NAMALWA (cell line): ENCODE data around the gene SLC25A43.
A peak's percentile ranks its signal among the peaks of the same experiment; 100 is the strongest.
"Not testable (repeated sequence)": the region's sequence is repeated elsewhere in the genome, so short reads cannot be mapped to it uniquely, and the experiment has no call there.

Experiments
- DNase-seq: peaks from one replicate; pipeline ENCODE4 v3.0.0-alpha.2; 2015; ENCODE audit warnings: low spot score

Gene SLC25A43

DNA sequence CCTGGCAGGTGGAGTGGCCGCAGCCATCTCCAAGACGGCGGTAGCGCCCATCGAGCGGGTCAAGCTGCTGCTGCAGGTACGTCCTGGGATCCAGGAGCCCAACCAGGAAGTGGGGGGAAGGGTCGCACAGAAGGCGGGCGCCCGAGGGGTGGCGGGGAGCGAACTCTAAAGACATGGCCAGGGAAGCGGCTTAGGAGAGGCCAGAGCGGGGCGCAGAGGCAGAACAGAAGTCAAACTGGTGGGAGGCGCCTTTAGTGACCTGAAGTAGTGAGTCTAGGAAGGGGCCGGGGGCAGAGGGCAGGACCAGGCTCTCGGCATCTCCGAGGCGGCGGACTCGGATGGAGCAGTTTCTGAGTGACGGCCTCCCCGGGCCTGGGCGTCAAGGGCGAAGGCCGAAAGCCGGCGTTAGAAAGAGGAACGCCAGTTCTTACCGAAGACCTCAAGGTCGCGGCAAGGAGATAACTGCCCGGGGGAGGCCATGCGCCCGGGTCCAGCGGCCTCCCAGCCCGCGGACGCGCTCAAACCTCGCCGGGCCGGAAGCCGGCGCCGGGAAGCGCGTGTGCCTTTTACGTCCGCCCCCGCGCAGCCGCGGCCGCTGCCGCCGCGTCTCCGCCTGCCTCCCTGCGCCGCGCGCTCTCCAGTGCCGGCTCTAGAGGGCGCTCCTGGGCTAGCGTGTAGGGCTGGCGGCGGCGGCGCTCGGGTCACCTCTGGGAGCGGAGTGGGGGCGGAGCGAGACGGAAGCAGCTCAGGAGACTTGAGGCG is 69.6 kb downstream of the SLC25A43 start:
- DNase-seq = peak; percentile 83

DNA sequence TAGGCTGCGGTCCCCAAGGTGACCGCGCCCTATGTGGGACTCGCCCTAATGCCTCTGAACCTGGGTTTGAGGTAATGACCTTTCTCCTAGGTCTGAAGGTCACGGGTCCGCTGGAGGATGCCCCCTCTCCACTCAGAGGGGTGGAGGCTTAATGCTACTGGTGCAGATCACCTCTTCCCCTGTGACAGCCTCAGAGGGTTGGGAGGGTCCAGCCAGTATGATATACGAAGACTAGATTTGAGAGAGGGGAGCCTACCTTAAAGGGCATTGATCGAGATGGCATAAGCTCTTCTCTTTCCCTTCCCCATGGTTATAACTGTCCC is 70.1 kb downstream of the SLC25A43 start:
- no peak for DNase-seq

DNA sequence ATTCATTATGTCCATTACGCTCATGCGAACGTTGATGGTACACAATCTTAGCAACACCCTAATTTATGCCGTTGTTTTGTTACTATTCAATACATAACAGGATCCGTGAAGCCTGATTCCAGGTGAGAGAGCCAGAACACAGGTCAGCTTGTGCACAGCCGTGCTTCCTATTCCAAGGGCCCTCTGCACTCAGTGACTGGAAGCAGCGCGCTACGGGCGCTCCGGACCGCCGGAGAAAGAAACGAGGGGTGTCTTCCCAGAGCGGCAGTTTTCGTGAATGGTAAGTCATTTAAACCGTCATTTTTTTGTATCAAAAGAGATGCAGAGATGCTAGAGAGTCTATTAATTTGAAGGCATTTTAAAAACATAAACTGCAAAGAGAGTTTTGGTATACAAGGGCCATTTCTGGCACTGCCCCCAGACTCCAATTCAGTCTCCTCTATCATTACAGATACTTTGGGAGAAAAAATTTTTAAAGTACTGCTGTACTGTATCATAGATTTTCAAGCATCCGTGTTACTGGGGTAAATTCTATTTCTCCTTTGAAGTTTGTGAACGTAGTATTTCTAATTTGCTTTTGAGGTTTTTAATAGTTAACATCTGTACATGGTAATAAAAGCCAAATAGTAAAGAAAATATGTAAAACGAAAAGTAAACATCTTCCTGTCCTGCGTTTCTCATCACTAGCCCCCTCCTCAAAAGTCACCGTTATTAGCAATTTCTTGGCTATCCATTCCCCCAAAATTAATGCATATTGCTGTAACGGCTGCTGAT is 75.7 kb downstream of the SLC25A43 start:
- no peak for DNase-seq

DNA sequence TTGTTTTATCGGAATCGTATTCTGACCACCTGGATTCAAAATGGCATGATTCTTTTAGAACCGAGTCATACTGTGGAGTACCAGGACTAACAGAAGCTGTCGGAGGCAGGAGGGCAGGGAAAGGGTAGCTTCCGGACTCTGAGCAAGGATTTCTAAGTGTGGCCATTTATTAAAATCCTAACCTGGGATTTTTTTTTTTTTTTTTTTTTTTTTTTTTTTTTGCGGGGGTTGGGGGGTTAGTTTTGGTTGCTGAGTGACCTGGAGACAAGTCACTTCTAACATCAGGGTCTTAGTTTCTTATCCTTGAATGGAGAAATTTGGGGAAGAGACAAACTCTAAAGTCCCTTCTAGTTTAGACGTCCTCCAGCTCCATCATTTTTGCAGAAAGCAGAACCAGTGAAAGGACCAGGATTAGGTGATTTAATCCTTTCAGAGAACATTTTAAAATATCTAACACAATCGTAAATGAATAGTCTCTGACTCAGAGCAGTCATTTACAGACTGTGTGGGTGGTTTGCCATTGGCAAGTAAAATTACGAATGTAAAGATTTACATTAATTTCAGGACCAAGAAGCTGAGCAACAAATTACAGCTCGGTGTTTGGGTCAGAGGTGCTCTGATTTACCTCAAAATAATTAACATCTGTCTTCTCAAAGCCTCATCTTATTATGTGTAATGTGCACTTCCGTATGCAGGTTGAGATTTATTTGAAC is 76.4 kb downstream of the SLC25A43 start:
- no peak for DNase-seq

DNA sequence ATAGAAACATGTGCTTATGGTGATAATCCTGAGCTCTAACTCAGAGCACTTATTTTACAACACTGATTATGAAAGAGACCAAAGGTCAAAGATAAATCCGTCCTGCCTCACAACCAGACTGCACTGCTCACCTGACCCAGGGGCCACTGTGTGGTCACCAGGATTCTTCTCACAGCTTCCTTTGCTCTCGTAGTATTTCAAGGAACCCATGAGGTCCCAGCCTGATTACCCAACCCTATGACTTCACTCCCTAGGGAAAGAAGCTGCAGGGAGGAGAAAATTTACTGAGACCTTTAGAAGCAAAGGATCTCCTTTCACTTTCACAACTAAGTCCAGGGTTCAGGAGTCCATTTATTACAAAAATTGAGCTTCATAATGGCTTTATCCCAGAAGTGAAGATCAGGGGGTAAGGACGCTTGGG is 78.7 kb downstream of the SLC25A43 start:
- no peak for DNase-seq

DNA sequence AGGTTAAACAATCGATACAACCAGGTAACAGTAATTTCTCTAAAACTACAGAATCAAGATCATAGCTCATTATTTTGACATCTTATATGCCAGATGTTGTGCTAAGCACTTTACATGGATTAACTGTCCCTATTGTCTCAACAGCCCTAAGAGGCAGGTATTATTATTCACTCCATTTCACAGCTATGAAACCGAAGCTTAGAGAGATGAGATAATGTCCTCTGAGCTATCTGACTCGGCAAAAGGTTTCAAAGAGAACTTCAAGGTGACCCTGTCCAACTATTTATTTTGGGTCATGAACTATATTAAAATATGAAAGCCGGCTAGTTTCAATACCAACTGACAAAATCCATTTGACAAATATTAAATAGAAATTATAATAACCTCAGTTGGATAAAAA is 79.4 kb downstream of the SLC25A43 start:
- DNase-seq = no peak

DNA sequence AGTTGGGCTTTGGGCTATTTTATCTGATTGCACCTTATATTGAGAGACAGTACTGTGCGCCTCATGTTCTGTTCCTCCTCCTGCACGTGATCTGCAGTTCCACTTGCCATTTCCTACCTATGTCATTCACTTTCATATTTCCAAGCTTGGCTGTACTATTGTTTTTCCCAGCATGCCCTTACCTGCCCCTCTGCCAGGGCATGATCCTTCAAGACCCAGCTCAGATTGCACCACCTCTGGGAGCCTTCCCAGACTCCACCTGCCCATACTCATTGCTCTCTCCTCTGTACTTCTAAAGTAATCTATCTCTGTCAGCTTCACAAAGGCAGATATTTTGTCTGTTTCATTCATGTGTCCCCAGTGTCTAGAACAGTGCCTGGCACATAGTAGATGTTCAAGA is 80.7 kb downstream of the SLC25A43 start:
- no peak for DNase-seq

DNA sequence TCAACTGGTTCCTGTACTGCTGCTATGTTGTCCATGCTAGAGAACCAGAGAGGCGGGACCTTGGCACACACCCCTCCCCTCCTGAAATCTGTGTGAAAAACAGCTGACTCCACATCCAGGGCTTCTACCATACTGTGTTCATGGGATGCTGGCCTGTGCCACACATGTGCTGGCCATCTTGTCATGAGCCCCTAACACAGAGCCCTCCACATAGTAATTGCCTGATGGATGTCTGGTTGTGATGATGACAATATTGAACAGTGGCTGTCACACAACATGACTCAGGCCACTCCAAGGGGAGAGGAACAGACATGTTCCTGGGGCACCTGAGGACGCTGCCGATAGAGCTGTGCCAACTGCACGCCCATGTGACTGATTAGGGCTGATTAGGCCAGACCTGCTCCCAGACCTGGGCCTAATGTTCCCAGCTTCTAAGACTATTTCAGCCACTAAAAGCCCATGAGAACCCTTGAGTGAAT is 82.2 kb downstream of the SLC25A43 start:
- no peak for DNase-seq

DNA sequence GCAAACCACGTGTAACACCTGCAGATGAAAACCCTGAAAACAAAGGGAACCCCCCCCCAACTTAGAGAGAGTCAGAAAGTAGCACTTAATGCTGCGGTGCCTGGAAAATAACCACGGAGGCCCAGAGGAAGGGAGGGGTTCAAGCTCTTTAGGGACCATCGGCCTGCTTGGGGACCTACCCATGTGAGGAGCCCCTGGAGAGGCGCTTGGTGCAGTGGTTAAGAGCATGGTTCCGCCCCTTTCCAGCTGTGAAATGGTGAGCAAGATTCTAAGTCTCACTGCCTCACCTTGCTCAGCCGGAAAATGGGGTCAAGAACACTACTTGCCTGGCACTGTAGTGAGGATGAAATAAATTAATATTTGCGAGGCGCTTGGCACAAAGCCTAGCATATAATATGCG is 82.9 kb downstream of the SLC25A43 start:
- DNase-seq = no peak

DNA sequence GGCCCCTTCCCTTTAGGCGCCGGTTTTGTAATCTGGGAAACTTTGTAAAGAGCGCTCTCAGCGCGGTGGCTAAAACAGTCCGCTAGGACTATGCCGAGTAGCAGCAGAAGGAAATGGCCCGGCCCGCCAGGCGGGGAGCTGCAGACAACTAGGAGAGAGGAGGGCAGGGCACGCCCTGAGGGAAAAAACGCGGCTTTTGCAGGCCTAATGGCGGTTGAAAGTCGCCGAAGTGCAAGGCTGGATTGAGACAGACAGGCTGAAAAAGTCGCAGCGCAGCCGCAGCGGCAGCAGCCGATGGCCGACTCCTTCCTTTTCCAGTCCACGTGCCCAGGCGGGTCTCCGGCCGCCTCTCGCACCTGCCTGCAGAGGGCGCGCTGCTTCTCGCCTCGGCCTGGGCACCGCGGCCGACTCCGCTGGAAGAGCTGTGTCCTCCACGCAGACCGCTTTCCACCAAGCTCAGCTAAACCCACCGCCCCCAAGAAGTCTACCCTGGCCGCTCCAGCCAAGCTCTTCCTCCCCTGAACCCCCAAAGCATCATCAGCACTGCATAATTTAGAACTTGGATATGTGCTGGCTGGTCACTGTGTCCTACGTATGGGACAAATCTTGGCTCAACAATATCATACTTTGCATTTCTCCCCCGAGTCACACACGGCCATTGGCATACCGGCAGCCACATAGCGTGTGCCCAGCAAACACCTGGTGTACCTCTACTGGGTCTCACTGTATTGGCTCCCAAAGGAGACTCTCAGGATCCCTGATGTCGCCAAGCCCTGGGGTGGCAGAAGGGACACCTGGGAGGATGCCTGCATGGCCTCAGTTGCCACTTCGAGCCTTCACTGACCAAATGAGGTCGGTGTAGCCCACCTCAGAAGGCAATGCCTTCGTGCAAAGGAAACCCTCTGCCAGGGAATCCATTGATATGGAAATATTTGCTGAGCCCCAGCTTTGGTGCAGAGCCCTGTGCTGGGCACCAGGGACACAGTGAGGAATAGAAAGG is 83.6 kb downstream of the SLC25A43 start:
- DNase-seq = no peak

DNA sequence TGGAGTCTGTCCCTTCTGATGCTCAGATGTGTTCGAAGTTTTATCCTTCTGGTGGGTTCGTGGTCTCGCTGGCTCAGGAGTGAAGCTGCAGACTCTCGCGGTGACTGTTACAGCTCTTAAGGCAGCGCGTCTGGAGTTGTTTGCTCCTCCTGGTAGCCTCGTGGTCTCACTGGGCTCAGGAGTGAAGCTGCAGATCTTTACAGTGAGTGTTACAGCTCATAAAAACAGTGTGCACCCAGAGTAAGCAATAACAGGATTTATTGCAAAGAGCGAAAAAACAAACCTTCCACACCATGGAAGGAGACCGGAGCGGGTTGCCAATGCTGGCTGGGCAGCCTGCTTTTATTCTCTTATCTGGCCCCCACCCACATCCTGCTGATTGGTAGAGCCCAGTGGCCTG is 87.6 kb downstream of the SLC25A43 start:
- DNase-seq = no peak

DNA sequence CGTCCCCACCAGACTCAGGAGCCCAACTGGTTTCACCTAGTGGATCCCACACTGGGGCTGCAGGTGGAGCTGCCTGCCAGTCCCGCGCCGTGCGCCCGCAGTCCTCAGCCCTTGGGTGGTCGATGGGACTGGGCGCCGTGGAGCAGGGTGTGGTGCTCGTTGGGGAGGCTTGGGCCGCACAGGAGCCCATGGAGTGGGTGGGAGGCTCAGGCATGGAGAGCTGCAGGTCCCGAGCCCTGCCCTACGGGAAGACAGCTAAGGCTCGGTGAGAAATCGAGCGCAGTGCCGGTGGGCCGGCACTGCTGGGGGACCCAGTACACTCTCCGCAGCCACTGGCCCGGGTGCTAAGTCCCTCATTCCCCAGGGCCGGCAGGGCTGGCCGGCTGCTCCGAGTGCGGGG is 88.6 kb downstream of the SLC25A43 start:
- DNase-seq = not testable (repeated sequence)

DNA sequence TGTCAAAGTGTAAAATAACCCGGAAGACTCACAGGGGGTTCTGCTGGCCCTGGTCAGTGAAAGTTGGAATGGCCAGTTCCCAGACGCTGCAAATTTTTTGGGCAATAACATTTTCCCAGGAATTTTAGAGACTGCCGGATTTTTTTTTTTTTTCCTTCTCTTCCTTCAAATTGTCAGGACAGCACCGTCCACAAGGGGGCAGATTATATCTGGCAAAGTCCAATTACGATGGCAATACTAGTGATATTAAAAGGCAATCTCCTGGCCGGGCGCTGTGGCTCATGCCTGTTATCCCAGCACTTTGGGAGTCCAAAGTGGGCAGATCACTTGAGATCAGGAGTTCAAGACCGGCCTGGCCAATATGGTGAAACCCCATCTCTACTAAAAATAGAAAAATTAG is 89.6 kb downstream of the SLC25A43 start:
- peak; percentile 42 for DNase-seq

DNA sequence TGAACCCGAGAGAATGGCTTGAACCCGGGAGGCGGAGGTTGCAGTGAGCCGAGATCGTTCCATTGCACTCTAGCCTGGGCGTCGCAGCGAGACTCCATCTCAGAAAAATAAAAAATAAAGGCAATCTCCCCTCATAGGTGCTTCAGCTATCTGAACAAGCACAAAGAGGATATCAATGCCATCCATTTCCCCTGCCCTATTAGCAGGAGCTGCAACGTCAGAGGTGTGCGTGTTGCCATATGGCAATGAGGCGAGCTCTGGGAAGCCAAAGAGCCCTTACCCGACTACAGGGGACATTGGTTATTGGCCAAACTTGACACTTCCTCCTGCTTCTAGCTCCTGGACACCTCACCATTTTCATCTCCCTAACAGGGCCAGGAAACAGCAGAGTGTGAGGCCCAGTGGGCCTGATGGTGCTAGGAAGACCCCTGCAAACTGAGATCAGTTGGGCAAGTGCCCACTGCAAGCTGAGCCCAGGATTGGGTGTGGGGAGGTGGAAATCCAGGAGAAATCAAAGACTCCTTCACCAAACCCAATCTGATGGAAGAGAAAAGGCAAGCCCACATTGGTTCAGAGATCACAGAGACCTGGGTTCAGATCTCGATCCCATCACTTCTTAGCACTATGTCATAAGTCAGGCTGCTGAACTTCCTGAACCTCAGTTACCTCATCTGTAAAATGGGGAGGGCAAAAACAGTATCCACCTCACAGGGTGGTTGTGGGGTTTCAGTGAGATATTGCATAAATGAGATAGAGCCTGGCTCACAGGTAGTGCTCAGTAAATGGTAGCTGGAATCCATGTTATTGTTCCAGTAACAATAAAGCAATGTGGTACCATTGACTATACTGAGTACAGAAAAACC is 90.3 kb downstream of the SLC25A43 start:
- no peak for DNase-seq

DNA sequence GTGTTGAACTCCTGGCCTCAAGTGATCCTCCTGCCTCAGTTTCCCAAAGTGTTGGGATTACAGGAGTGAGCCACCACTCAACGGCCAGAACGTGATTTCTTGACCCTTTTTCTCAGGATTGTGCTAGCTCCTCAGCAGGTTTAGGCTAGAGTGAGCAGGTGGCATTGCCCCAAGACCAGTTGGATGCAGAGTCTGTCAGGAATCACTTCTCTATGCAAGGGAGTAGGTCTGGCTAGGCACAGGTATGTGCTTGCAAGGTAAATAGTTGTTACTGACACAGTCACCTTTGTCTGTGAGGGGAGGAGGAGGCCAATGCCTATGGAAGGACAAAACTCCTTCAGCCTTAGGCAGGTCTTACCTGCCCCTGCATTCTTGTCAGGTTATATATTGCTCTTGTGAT is 93.3 kb downstream of the SLC25A43 start:
- DNase-seq = no peak

DNA sequence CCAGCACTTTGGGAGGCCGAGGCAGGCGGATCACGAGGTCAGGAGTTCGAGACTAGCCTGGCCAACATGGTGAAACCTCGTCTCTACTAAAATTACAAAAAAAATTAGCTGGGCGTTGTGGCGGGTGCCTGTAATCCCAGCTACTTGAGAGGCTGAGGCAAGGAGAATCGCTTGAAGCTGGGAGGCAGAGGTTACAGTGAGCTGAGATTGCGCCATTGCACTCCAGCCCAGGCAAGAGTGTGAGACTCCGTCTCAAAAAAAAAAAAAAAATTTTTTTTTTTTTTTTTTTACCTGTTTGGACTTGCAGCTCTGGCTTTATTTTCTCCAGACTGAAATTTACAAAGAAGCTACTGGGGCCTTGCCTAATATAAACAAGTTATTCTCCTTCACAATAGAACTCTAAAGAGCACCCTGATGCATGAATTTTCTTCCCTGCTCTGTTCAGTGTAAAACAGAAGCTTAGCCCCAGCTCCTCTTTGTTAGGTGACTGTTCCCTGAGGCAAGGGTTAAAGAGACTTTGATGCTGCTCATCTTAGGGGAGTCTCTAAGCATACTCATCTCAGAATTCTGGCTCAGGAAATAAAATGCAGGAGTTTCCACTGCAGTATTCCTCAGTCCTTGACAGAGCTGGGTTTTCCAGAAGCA is 94.8 kb downstream of the SLC25A43 start:
- DNase-seq = not testable (repeated sequence)

DNA sequence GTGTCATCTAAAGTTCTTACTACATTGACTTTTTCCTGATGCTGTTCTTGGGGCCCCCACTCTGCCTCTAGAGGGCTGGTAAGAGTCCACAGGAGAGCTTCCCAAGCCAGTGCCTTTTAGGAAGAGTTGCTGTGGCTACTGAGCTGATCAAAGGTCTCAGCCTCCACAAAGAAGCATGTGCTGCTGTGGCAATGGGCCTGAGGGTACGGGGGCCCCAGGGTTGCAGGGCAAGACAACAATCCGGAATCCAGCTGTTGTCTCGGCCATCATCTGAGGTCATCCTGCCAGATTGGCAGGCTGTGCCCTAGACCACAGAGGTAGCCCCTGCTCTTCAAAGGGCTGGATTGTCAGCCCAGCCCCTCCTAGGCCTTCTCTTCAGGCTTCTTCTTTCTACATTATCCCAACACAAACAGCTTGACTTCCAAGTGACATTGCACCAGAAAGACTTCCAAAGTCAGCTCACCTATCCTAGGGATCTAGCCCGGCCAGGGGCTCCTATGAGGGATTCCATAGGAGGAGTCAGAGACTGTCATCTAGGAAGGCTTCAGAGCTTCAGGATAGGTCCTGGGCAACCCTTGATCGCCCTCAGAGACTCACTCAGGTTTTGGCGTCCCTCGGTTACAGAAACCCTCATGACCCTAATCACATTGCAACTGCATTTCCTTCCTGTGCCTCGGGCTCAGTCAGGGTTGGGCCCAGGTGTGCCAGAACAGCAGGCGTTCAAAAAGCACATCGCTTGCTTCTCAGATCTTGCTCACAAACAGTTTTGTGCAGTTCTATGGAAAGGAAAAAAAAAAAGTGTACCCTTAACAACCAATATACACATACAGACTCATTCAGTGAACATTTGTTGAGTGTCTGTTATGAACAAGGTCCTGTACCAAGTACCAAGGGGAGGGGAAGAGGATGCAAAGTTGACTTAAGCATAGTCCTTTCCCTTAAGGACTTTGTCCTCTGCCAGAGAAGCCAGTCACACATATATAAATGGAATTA is 96.9 kb downstream of the SLC25A43 start:
- no peak for DNase-seq

DNA sequence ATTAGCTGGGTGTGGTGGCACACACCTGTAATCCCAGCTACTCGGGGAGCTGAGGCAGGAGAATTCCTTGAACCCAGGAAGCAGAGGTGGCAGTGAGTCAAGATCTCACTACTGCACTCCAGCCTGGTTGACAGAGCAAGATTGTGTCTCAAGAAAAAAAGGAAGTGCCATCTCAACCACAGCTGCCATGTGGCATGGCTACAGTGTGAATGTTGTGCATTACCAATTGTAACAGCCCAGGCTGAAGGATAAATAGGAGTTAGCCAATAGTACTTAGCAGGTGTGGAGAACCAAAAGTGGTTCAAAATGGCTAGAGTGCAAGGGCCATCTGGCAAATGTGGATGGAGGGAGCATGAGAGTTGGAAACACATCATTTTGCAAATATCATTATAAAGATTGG is 98.0 kb downstream of the SLC25A43 start:
- no peak for DNase-seq
